Activated T-cell treated with anti-CD3 and anti-CD28 coated beads for 4 hours (primary cell): ENCODE data around the gene RERE.
A peak's percentile ranks its signal among the peaks of the same experiment; 100 is the strongest.

Experiments
- DNase-seq: peaks from one replicate; pipeline ENCODE4 v3.0.0-alpha.2; 2020

RERE gene

GRCh38 chr1:8684590-8684989 is 132.8 kb downstream of the RERE start:
- DNase-seq, result no peak

GRCh38 chr1:8682573-8682972 is 134.9 kb downstream of the RERE start:
- DNase-seq, result no peak

GRCh38 chr1:8681911-8682310 is 135.5 kb downstream of the RERE start:
- DNase-seq, result no peak

GRCh38 chr1:8680664-8681650 is 136.5 kb downstream of the RERE start:
- DNase-seq, result no peak

GRCh38 chr1:8679929-8680663 is 137.3 kb downstream of the RERE start:
- no peak for DNase-seq

GRCh38 chr1:8679395-8679800 is 138.0 kb downstream of the RERE start:
- DNase-seq, result no peak

- DNase-seq, result no peak
These were observed 138.6 kb downstream of the RERE start for GRCh38 chr1:8678673-8679394.

GRCh38 chr1:8677782-8678181 is 139.7 kb downstream of the RERE start:
- no peak for DNase-seq

GRCh38 chr1:8676813-8677212 is 140.6 kb downstream of the RERE start:
- no peak for DNase-seq

GRCh38 chr1:8676072-8676471 is 141.4 kb downstream of the RERE start:
- DNase-seq, result no peak

GRCh38 chr1:8674912-8675311 is 142.5 kb downstream of the RERE start:
- DNase-seq, result no peak

GRCh38 chr1:8674481-8674880 is 143.0 kb downstream of the RERE start:
- no peak for DNase-seq

- peak; percentile 7 for DNase-seq
These were observed 146.0 kb downstream of the RERE start for GRCh38 chr1:8671306-8671917.

- DNase-seq, result no peak
These were observed 147.0 kb downstream of the RERE start for GRCh38 chr1:8670371-8670818.

- no peak for DNase-seq
These were observed 147.7 kb downstream of the RERE start for GRCh38 chr1:8669606-8670335.

GRCh38 chr1:8667869-8668594 is 149.4 kb downstream of the RERE start:
- no peak for DNase-seq

GRCh38 chr1:8666389-8667167 is 150.9 kb downstream of the RERE start:
- DNase-seq, result no peak

- no peak for DNase-seq
These were observed 151.6 kb downstream of the RERE start for GRCh38 chr1:8665833-8666232.

GRCh38 chr1:8664887-8665286 is 152.6 kb downstream of the RERE start:
- no peak for DNase-seq

GRCh38 chr1:8663915-8664329 is 153.5 kb downstream of the RERE start:
- no peak for DNase-seq
